ENCODE results near the gene SRSF1. TPM values are rescaled to one million over a fixed set of nuclear protein-coding genes. Genes with fewer than 3 reads are reported as not detected.
A peak's percentile ranks its signal among the peaks of the same experiment; 100 is the strongest.
"Not testable (repeated sequence)": the region's sequence is repeated elsewhere in the genome, so short reads cannot be mapped to it uniquely, and the experiment has no call there.

The SRSF1 gene, protein sequence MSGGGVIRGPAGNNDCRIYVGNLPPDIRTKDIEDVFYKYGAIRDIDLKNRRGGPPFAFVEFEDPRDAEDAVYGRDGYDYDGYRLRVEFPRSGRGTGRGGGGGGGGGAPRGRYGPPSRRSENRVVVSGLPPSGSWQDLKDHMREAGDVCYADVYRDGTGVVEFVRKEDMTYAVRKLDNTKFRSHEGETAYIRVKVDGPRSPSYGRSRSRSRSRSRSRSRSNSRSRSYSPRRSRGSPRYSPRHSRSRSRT
- total RNA-seq = 227 TPM

DNA sequence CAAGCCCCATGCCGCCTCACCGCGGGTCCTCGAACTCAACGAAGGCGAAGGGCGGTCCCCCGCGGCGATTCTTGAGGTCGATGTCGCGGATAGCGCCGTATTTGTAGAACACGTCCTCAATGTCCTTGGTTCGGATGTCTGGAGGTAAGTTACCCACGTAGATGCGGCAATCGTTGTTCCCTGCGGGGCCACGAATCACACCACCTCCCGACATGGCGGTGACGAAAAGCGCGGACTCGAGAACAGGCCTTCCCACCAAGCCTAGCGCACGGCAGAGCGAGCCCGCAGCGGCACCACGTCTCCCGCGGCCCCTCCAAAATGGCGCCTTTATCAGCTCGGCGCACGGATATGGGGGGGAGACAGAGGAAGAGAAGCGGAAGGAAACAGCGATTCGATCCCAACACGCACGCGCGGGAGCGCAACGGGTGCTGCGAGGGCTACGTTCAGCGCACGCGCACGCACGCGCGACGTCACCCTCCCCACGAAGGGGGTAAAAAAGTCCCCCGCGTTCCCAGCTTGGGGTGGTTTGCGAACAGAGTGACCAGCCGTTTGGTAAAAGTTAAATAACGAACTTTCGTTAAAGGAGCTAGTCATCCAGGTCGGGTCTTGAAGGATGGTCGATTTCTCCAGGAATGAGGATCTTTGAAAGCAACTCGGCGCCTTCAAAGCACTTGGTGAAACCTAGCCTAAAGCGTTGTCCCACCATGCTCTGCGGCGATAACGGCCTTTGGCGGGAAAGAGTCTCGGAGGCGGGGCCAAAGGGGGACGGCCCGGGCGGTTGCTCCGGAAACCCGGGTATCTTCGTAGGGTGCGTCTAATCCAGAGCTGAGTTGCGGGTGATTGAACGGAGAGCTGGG is at the start of gene SRSF1:
Gene SRSF1, minus strand, starts transcription at position 323 of the 857 bp plus-strand sequence. Its CDS starts 109 bp downstream, at position 214.
- peak; percentile 99 for DNase-seq

DNA sequence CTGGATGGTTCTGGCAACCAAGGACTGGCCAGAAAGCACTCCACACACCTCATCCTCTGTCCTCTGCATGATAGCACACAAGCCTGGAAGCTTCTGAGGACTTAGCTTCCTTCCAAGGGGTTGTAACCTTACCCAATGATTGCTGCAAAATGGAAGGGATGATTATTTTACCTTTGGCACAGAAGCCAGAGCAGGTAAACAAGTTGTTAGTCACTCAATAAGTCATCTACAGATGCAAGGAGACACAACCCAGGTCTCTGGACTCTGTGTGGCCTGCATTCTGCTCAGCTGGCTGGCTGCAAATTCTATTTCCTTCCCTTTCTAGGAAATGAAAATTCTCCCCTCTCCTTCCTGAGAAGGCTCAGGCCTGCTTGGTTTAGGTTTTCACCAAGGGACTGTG is 49.4 kb upstream of the SRSF1 start:
- no peak for DNase-seq

DNA sequence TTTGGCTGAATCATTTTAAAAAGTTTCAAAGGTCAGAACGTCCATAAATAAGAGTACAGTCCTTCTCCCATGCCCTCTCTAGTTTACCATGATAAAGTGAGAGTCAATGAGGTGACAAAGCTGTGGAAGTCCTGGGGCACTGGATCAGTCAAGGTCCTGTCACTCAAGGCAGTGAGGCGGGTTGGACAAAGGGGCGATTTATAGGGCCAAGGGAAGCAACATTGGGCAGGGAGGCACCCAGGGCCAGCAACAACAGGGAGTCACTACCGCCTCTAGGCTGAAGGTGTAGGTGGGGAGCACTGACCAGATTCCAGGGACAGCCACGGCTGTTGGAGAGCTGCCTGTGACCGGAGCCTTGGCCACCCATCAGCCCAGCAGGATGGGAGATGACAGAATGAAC is 47.6 kb upstream of the SRSF1 start:
- no peak for DNase-seq

DNA sequence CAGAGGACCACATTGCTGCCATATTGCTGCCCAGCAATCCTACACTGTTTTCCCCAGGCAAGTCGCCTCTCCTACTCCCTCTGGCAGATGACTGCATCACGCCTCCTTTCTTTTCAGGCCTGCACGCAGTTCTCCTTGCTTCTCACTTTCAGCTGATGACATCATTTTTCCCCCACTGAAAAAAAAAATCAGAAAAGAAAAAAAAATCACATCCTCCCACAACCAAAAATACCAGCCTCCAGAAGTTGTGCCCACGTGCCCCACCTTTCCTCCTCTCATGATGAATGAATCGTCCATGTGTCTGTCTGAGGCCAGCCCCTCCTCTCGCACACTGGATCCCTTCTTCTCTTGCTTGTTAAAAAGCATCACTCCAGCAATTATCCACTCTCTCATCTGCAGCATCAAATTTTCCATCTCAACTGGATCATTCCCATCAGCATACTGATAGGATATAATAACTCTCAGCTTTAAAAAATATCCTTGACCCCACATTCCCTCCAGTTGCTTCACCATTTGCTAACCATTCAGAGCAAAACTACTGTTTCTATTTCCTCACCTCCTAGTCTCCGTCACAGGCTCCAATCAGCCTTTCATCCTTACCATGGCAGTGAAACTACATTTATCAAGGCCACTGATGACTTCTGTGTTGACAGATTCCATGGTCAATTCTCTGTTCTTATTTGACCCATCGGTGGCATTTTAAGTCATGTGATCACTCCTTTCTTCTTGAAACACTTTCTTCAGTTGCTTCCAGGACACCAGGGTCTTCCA is 46.1 kb upstream of the SRSF1 start:
- DNase-seq = no peak

DNA sequence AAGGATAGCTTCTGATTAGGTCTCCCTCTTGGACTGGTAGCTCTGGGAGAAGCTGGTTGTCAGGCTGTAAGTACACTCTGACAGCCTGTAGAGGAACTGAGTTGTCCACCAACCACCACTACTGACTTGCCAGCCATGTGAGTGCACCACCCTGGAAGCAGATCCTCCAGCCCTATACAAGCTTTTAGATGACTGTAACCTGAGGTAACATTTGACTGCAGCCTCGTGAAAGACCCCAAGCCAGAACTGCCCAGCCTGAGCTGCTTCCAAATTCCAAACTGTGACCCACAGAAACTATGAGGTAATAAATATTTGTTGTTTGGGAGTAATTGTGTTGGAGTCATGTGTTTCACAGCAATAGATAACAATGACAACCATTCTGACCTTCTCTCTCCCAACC is 45.4 kb upstream of the SRSF1 start:
- no peak for DNase-seq

DNA sequence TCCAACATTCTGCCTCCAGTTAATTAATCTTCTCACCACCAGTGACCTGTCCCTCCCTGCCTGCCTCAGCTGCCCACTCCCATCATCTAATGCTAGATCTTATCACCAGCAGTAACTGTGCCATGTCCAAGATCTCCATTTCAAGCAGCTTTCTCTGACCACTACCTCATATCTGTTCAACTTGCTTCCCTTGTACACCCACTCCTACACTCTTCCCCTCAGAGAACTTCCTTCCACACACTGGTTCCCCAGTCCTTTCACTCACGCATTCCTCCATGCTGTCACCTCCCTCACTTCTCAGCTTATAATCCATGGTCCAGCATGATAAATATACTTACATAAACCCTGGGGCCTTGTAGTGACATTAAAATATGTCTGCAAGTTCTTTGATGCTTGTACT is 44.4 kb upstream of the SRSF1 start:
- DNase-seq = no peak

DNA sequence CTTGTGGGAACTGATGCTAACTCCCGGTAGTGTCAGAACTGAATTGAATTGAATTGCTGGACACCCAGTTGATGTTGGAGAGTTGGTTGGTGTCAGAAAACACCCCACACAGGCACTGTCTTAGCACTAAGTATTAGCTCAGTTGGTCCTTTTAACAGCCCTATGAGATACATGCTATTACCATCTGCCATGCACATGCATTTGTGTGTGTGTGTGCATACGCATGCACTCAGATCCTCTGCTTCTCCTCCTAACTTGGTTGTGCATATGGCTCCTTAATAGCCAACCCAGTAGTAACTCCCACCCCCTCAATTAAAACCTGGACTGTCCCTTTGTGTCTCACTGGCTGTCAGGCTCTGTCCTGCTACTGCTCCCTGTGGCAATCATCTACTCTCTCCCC is 43.9 kb upstream of the SRSF1 start:
- peak; percentile 65 for DNase-seq

DNA sequence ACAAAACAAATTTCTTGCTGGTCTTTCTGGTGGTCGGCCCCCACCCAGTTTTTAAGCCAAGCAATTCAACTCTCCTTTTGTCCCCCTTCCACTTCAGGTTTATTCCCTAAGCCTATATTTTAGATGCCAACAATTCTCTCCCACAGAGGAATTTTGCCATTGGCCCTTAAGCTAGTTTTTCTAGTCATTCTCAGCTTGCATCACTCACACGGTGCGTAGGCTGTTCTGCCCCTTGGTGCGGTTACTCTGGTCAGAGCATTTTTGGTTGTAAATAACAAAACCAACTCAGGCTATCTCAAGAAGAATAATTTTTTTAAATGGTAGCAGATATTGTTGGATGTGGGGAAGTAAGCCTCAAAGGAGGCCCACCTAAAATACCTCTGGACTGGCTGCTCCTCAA is 42.5 kb upstream of the SRSF1 start:
- no peak for DNase-seq

DNA sequence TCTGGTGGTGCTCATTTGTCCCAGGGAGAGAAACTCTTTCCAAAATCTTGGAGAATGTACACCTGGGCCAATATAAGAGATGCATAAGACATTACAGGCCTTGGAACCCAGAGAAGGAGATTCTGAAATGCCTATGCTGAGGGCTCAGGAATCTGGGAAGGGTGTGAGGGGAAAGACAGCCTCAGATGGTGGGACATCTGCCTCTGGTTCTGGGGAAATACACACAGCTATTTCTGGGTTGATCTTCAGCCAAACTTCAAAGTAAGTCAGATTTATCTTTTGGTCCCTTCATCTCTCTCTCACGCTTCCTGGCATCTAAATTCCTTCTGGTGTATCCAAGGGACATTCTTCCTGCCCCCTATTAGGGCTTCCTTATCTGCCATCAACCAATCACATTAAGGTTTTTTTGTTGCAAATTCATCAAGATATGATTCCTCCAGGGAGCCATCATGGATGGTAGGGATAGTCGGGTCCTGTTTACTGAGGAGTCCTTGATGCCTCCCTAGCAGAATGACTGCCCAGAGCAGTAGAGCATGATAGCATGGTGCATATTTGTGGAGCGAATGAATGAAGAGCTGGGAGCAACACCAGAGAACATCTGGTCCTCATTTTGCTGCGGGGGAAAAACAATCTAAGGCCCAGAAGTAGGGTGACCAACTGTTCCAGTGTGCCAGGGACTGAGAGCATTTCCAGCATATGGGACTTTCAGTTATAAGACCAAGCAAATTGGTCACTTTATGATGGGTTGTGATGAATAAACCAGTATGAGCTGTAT is 40.5 kb upstream of the SRSF1 start:
- peak; percentile 37 for DNase-seq

DNA sequence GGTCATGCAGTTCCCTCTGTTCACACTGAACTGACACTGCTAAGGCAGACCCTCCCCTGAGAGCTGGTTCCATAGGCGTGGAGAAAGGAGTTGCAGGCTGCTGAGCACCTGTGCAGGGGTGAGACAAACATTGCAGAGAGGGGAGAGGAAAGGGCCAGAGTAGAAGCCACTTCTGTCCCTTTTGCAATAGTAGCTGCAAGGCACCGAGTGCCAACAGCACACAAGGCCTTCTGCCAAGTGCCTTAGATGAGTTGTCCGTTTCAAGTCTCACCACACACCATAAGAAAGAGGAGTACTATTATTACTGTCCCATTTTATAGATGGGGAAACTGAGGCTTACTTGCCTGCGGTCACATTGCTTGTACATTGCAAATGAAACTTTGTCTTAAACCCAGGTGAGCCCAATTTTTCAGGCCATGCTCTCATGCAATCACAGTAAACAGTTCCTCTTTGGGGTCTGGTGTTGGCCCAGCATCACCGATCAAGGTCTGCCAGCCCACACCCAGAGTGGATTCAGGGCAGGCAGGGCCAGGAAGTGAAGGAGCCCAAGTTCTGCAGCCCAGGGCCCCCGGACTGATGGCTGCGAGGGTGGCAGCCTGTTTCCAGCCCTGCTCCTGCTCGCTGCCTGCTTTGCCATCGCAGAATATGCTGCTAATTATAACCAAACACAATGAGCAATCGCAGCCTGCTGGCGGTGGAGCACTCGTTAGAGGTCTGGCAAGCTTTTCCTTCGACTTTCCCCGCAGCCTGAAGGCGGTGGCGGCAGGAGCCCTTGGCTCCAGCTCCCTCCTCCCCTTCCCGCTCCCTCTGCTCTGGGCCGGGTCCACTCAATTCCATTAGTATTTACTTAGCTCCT is 39.4 kb upstream of the SRSF1 start:
- DNase-seq = peak; percentile 26

DNA sequence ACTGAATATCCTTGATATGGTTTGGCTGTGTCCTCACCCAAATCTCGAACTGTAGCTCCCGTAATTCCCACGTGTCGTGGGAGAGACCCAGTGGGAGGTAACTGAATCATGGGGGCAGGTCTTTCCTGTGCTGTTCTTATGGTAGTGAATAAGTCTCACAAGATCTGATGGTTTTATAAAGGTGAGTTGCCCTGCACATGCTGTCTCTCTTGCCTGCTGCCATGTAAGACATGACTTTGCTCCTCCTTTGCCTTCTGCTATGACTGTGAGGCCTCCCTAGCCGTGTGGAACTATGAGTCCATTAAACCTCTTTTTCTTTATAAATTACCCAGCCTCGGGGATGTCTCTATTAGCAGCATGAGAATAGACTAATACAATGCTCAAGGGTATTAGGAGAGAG is 37.2 kb upstream of the SRSF1 start:
- DNase-seq = not testable (repeated sequence)

DNA sequence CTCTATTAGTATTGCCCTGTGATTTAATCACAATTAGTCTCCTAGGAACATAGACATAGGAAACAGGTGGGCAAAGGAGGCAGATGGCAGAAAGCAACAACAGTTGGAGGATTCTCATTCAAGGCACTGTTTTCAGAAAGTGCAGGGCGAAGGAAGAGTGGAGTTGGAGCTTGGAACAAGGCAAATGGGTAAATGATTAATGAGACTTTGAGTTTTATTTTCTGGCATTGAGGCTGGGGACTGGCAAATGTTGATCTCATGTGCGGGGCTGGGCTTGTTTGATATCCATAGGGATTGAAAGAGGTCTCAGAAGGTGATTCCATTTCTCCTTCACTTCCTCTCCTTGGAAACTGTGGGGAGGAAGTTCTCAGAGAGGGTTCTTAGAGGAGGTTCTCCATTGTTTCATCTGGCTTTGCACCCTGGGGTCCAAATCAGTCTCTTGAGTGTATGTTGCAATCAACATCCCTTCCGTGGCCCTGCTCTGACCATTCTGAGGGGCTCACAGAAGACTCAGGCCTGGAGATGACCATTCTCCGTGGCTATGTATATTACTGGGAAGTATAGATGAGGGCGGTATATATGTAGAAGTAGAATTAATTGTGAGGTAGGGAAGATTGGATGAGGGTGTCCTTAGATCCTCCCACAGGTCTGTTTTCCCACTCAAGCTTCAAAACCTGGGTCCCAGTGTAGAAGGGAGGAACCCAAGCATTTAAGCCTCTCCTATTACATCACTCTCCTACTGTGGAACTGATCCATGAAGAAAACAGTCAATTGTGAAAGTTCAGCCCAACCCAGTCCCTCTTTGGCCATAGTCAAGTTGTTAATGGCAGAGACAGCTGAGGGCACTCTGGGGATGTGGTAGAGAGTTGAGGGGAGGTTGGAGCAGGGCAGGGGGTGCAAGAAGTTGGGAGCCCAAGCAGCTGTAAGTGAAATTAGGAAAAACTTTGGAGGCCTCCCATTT is 36.5 kb upstream of the SRSF1 start:
- no peak for DNase-seq

DNA sequence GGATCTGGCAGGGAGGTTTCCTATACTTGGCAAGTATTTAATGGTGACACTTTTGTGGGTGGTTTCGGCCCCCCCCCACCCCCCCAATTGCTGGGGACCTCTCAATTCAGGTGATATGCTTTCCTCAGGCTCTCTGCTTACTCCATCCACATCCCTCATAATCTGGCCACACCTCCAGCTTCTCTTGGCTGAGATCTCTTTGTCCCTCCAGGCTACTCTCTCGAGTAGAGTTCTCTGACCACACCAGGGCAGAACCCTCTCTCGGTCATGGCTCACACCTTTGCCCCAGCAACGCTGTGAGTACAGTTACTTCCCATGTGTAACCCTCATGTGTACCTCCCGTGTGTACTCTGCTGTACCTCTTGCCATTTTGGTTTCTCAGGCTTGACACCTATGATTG is 34.1 kb upstream of the SRSF1 start:
- DNase-seq = no peak

DNA sequence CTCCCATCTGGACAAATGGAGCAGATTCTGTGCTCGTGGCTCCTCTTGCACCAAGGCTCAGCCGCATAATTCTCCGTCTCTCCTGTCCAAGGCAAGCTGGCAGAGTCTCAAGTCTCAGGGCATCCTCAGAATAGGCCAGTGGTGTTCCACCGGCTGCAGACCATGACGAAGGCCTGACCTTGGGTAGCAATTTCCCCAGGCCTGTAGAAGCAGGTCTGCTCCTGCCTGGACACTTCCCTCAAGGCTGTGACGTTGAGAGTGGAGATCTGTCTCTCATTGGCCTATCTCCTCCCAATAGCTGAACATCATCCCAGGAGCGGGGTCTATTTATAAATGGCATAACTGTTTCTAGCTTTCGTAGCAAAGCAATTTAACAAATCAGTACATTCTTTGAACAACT is 33.3 kb upstream of the SRSF1 start:
- DNase-seq = no peak

DNA sequence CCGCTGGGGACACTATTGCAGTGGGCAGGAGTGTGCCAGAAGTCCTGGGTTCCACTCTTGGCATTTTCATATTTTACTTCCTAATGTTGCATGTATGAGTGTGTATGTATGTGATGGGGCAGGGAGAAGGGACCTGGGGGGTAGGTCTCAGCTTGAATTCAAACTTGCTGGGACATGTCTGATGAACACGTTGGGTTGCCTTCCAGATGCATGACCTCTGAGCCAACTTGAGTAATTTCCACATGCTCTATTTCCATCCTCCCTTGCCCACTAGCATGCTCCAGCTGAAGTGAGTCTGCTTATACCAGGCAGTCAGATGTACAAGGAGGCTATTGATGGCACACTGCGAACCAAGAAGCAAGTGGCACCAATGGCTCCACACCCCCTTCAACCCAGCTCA is 32.9 kb upstream of the SRSF1 start:
- DNase-seq = no peak

DNA sequence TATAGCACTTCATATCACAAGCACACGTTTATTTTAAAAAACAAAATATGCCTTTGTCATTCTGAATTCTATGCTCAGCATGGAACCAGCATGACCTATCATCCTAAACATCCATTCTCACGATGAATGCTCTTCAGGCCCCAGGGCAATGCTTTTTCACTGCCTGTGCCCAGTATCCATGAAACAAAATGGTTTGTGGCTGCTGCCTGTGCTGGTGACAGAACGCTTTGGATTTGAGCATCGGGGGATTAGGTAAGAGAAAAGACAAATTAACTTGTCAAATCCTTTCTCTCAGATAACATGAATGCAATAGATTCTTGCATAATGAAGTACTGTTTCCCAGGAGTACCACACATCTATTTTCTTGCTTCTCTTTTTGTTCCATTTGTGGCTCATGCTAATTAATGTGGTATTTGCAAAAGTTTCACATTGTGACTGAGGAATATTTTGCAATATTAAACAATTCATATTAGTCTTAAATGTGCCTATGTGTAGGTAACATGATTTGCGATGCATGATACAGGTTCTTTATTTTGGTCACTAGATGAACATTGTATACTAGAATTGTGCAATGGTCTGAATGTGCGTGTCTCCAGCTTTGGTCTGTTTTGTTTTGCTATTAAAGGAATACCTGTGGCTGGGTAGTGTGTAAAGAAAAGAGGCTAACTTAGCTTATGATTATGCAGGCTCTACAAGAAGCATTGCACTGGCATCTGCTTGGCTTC is 25.8 kb upstream of the SRSF1 start:
- DNase-seq = no peak

DNA sequence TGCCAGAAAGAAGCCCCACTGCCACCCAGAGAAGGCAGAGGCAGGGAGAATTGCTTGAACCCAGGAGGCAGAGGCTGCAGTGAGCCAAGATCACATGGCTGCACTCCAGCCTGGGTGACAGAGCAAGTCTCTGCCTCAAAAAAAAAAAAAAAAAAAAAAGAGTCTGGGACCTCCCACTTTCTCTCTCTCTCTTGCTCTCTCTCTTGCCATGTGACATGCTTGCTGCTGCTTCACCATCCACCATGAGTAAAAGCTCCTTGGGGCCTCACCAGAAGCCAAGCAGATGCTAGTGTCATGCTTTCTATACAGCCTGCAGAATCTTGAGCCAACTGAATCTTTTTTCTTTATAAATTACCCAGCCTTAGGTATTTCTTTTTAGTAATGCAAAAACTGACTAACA is 21.5 kb upstream of the SRSF1 start:
- no peak for DNase-seq

DNA sequence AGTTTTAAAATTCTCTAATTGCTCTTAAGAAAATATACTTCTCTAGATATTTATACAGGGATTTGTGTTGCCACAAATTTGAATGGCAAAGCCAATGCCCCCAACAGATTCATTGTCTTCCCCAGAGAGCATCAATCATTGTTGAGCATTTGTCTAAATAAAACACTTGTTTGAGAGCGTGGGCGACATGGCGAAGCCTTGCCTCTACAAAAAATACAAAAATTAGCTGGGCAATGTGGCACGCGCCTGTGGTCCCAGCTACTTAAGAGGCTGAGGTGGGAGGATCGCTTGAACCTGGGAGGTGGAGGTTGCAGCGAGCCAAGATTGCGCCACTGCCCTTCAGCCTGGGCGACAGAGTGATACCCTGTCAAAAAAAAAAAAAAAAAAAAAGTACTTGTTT is 13.4 kb upstream of the SRSF1 start:
- no peak for DNase-seq

DNA sequence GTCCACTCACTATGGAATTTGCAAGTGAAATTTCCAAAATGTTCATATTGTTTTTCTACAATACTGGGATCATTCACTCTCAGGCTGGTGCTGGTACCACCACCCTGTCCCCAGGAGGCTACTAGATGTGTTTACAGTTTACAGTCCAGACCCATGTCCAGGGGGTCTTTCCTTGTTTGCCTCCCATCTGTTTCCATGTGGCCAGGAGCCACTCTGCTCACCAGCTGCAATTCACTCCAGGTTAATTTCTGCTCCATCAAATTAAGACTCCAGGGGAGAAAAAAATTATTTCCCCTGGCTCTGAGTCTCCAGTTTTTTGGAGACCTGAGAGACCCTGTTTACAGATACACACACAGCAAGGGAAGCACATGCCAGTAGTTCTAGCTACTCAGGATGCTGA is 12.5 kb upstream of the SRSF1 start:
- DNase-seq = no peak
